Endothelial cell of umbilical vein (primary cell): ENCODE measurements around the gene SH3BP4. TPM values are rescaled to one million over a fixed set of nuclear protein-coding genes. Genes with fewer than 3 reads are reported as not detected.

Experiments
- BruUV-seq: library from RNA; stranded (reverse); fragments of 400-500 nt; replicated peaks from 2 replicates; lab custom pipeline; 2021; lab: Mats Ljungman, UMichigan
- CTCF ChIA-PET: fragments of 300-600, 350-600 bp; sonication (Branson Sonifier 250); formaldehyde crosslinking; loops from one replicate; lab custom pipeline; 2021; ENCODE audit warnings: antibody characterized with exemption, inconsistent platforms; lab: Charles Lee
- POLR2A ChIA-PET: fragments of 300-600, 350-600 bp; sonication (Branson Sonifier 250); formaldehyde crosslinking; loops from one replicate; lab custom pipeline; 2021; ENCODE audit warnings: antibody characterized with exemption, inconsistent platforms; lab: Charles Lee
- DNase-seq: peaks from one replicate; pipeline ENCODE4 v3.0.0-alpha.2; 2011; ENCODE audit warnings: low read depth, low spot score
- FAIRE-seq: peaks from 2 replicates; lab custom pipeline; 2011; peaks lifted over from hg19 to GRCh38; lab: Jason Lieb, UNC
- H2AFZ ChIP-seq: 2 replicates; pipeline ENCODE4 v1.6.0; 2012; ENCODE audit warnings: low read depth, low read length, control low read depth, inconsistent platforms
- H3K27ac ChIP-seq: 2 replicates; pipeline ENCODE4 v1.5.1; 2011; ENCODE audit warnings: low read depth, mild to moderate bottlenecking, control low read depth, low read length, moderate library complexity; ENCODE audit not compliant: insufficient read depth
- H3K27me3 ChIP-seq, 2 experiments: 2 replicates each; pipeline versions ENCODE4 v1.6.0 to v1.6.1; 2011; ENCODE audit warnings: low read length in 2 of 2, mixed read lengths in 1 of 2; ENCODE audit not compliant: control insufficient read depth in 2 of 2, insufficient read depth in 2 of 2
- H3K36me3 ChIP-seq, 2 experiments: 2 replicates in 1 of 2; 3 replicates in 1 of 2; pipeline ENCODE4 v1.5.1; 2011; ENCODE audit warnings: low read length in 2 of 2, mild to moderate bottlenecking in 1 of 2, moderate library complexity in 1 of 2; ENCODE audit not compliant: control insufficient read depth in 2 of 2, insufficient read depth in 2 of 2; ENCODE audit errors: extremely low read depth in 1 of 2
- H3K4me1 ChIP-seq: 3 replicates; pipeline ENCODE4 v1.5.1; 2011; ENCODE audit warnings: mild to moderate bottlenecking, low read length; ENCODE audit not compliant: control insufficient read depth, insufficient read depth; ENCODE audit errors: extremely low read depth
- H3K4me2 ChIP-seq: 2 replicates; pipeline ENCODE4 v1.6.1; 2011; ENCODE audit warnings: low read length, control low read depth, mixed read lengths; ENCODE audit not compliant: insufficient read depth
- H3K4me3 ChIP-seq, 3 experiments: fragments of 200-600 bp in 1 of 3; sonication (generic), shearing (Covaris generic) in 1 of 3; replicated peaks in 1 of 3; 2 replicates each; pipeline ENCODE4 v1.5.1; 2011 to 2016; ENCODE audit warnings: control low read depth in 3 of 3, low read length in 3 of 3, mild to moderate bottlenecking in 2 of 3, inconsistent platforms in 1 of 3, low read depth in 1 of 3, moderate library complexity in 1 of 3; ENCODE audit not compliant: insufficient read depth in 1 of 3
- H3K79me2 ChIP-seq: 2 replicates; pipeline ENCODE4 v1.6.0; 2012; ENCODE audit warnings: low read length, inconsistent platforms; ENCODE audit not compliant: control insufficient read depth, insufficient read depth
- H3K9ac ChIP-seq: replicated peaks from 2 replicates; pipeline ENCODE3; 2011; ENCODE audit warnings: low read length, control low read depth; ENCODE audit not compliant: insufficient read depth; ENCODE audit errors: extremely low read depth
- H3K9me1 ChIP-seq: replicated peaks from 3 replicates; pipeline ENCODE4 v1.6.0; 2011; ENCODE audit warnings: mild to moderate bottlenecking, low read length; ENCODE audit not compliant: control insufficient read depth, insufficient read depth; ENCODE audit errors: extremely low read depth
- H3K9me3 ChIP-seq: replicated peaks from 2 replicates; pipeline ENCODE4 v1.5.1; 2012; ENCODE audit warnings: low read length, inconsistent platforms; ENCODE audit not compliant: control insufficient read depth, insufficient read depth
- H4K20me1 ChIP-seq: replicated peaks from 2 replicates; pipeline ENCODE3; 2011; ENCODE audit warnings: mild to moderate bottlenecking, low read length; ENCODE audit not compliant: control insufficient read depth, insufficient read depth; ENCODE audit errors: extremely low read depth
- CTCF ChIP-seq, 2 donors: IDR thresholded peaks; 1 replicate in 1 of 2; 2 replicates in 1 of 2; pipeline ENCODE4 v1.5.1; 2011; ENCODE audit warnings: low read length in 2 of 2, mild to moderate bottlenecking in 2 of 2, moderate library complexity in 2 of 2, control low read depth in 1 of 2, inconsistent platforms in 1 of 2, low read depth in 1 of 2; ENCODE audit not compliant: insufficient read depth in 1 of 2; ENCODE audit errors: extremely low read depth in 1 of 2
- EZH2 ChIP-seq: IDR thresholded peaks from 2 replicates; pipeline ENCODE4 v1.6.1; 2012; ENCODE audit warnings: borderline replicate concordance, low read depth, mild to moderate bottlenecking, moderate library complexity, low read length, inconsistent platforms; ENCODE audit not compliant: severe bottlenecking
- FOS ChIP-seq: IDR thresholded peaks from 2 replicates; pipeline ENCODE4 v1.6.1; 2011; ENCODE audit warnings: mild to moderate bottlenecking, low read length, moderate library complexity, borderline replicate concordance; ENCODE audit not compliant: insufficient read depth
- GATA2 ChIP-seq: IDR thresholded peaks from 2 replicates; pipeline ENCODE4 v1.7.0; 2011; ENCODE audit warnings: low read depth, mild to moderate bottlenecking, moderate library complexity, mixed read lengths, low read length; ENCODE audit not compliant: insufficient read length, insufficient read depth
- JUN ChIP-seq: IDR thresholded peaks from 2 replicates; pipeline ENCODE4 v1.6.1; 2011; ENCODE audit warnings: borderline replicate concordance, low read depth; ENCODE audit not compliant: insufficient read length, insufficient read depth
- MAX ChIP-seq: IDR thresholded peaks from 2 replicates; pipeline ENCODE4 v1.6.1; 2011; ENCODE audit not compliant: insufficient read depth, insufficient read length
- MYC ChIP-seq: IDR thresholded peaks from one replicate; pipeline ENCODE4 v1.6.1; 2011; ENCODE audit warnings: mild to moderate bottlenecking, low read depth, low read length
- POLR2A ChIP-seq: IDR thresholded peaks from 2 replicates; pipeline ENCODE4 v1.6.1; 2012; ENCODE audit warnings: low read depth, mild to moderate bottlenecking, control low read depth, low read length
- POLR2AphosphoS5 ChIP-seq: IDR thresholded peaks from 2 replicates; pipeline ENCODE4 v1.6.1; 2012; ENCODE audit warnings: low read depth, mild to moderate bottlenecking, control low read depth, low read length, moderate library complexity; ENCODE audit not compliant: insufficient read depth
- dilution Hi-C: fragments of 300-500 bp; cut with MboI; formaldehyde crosslinking; loops from one replicate; pipeline ENCODE4 v1.15.0; 2019; ENCODE audit warnings: low sequenced_read_pairs; ENCODE audit not compliant: extremely low pct_ligation_motif_present
- intact Hi-C: fragments of 100-400 bp; cut with micrococcal nuclease; formaldehyde crosslinking; loops from one replicate; pipeline ENCODE4 v1.10.0; 2022
- polyA plus RNA-seq, 4 experiments: library from polyadenylated mRNA; depleted of rRNA in 3 of 4; stranded (reverse) in 3 of 4; unstranded in 1 of 4; fragments of >200 nt; gene quantifications; 2 replicates each; pipeline versions ENCODE4 v1.2.1 to v1.2.3, GENCODE V29; 2011 to 2012; ENCODE audit warnings: missing spikeins in 1 of 4
- total RNA-seq: library from RNA; stranded (reverse); gene quantifications from 2 replicates; pipeline ENCODE4 v1.2.3, GENCODE V29; 2021

SH3BP4 gene
- total and polyA plus RNA-seq, 2 donors (not counting 3 experiments of a cell fraction or from before 2014, with no cell fraction given) = 85.2 to 100.0 TPM

- ChIA-PET CTCF (interaction anchor here (0.7 to 3.1 kb wide), 9 partner anchors 8 to 1132 kb away, joined by 3 to 16 read pairs (median 3); no protein-coding TSS in a partner anchor), POLR2A (no interaction called here)
- BruUV-seq = no TSS peak
- Histone ChIP-seq H3K9ac (no peak overlapping the region), H3K4me3 (no peak overlapping the region), H4K20me1 (no peaks in the 10 kb centered on the region), H3K27ac (no peak overlapping the region), H3K4me1 (no peaks in the 10 kb centered on the region), H3K27me3 (peaks cover 0 to 3% of the 10 kb centered on the region in 2 experiments), H3K36me3 (no peaks in the 10 kb centered on the region), H3K4me2 (no peak overlapping the region), H3K9me1 (no peaks in the 10 kb centered on the region), H3K9me3 (no peaks in the 10 kb centered on the region), H3K79me2 (no peaks in the 10 kb centered on the region), H2AFZ (no peak overlapping the region)
- DNase-seq (no peak), FAIRE-seq (no peak)
- no peak for TF ChIP-seq MYC
- dilution Hi-C loops (no loop called here), intact Hi-C loops (no loop called here)
Observed at GRCh38 chr2:235098736-235099494, 147.1 kb downstream of the SH3BP4 start.

- dilution Hi-C loops (loop anchor here (25.0 kb wide), 1 partner anchor 541 kb away; no protein-coding TSS in a partner anchor), intact Hi-C loops (no loop called here)
- BruUV-seq = no TSS peak
- POLR2A ChIA-PET = no interaction called here
- DNase-seq (no peak), FAIRE-seq (no peak)
- CTCF ChIA-PET = interaction anchor here (1.4 to 3.4 kb wide), 2 partner anchors 15 to 557 kb away, joined by 3 to 13 read pairs; no protein-coding TSS in a partner anchor
- Histone ChIP-seq H3K9ac (no peak overlapping the region), H3K4me2 (no peak overlapping the region), H3K4me3 (no peak overlapping the region), H3K4me1 (no peaks in the 10 kb centered on the region), H3K9me1 (no peaks in the 10 kb centered on the region), H4K20me1 (no peaks in the 10 kb centered on the region), H3K27me3 (no peaks in the 10 kb centered on the region), H3K36me3 (no peaks in the 10 kb centered on the region), H3K9me3 (no peaks in the 10 kb centered on the region), H3K79me2 (no peaks in the 10 kb centered on the region), H2AFZ (no peak overlapping the region), H3K27ac (no peak overlapping the region)
- TF ChIP-seq GATA2 (no peak), POLR2AphosphoS5 (no peak), CTCF (IDR thresholded peaks at IDR 0.05; ENCODE audit: extremely low read depth in 1 of 2, insufficient read depth in 1 of 2, low read depth in 1 of 2, low read length in 2 of 2) (no peak), EZH2 (no peak), POLR2A (no peak), MYC (no peak), MAX (no peak), FOS (no peak), JUN (no peak)
Observed at GRCh38 chr2:235102896-235103295, 151.1 kb downstream of the SH3BP4 start.
